Transverse colon (tissue), 4 donors: ENCODE results near the gene LYPD4. TPM values are rescaled to one million over a fixed set of nuclear protein-coding genes. Genes with fewer than 3 reads are reported as not detected.
A peak's percentile ranks its signal among the peaks of the same experiment; 100 is the strongest.

ENCODE experiments used
- DNase-seq: peaks from one replicate; pipeline ENCODE4 v3.0.0-alpha.2; 2019
- H3K27ac ChIP-seq, 4 donors: fragments of 200-600 bp; sonication (generic); 2 replicates each; pipeline ENCODE4 v1.5.1; 2016 to 2018; ENCODE audit warnings: inconsistent platforms in 4 of 4
- H3K27me3 ChIP-seq: fragments of 200-600 bp; sonication (generic); 2 replicates; pipeline ENCODE4 v1.5.1; 2017; ENCODE audit warnings: inconsistent platforms
- H3K36me3 ChIP-seq, 4 donors: fragments of 200-600 bp; sonication (generic); 2 replicates each; pipeline ENCODE4 v1.5.1; 2017 to 2019; ENCODE audit warnings: inconsistent platforms in 4 of 4
- H3K4me1 ChIP-seq, 4 donors: fragments of 200-600 bp; sonication (generic); 2 replicates each; pipeline ENCODE4 v1.5.1; 2017 to 2020; ENCODE audit warnings: inconsistent platforms in 4 of 4
- H3K4me3 ChIP-seq, 4 donors: fragments of 200-600 bp; sonication (generic); 1 replicate in 1 of 4; 2 replicates in 3 of 4; pipeline versions ENCODE4 v1.5.1 to v1.6.1; 2017 to 2019; ENCODE audit warnings: inconsistent platforms in 4 of 4
- H3K9me3 ChIP-seq, 2 donors: fragments of 200-600 bp; sonication (generic); 2 replicates each; pipeline ENCODE4 v1.5.1; 2017 to 2019; ENCODE audit warnings: inconsistent platforms in 2 of 2
- EP300 ChIP-seq: sonication (generic); formaldehyde crosslinking; IDR thresholded peaks from one replicate; pipeline ENCODE4 v1.6.1; 2017; ENCODE audit warnings: antibody characterized with exemption, low read depth
- POLR2A ChIP-seq: fragments of 450-650 bp; IDR thresholded peaks from one replicate; pipeline ENCODE4 v1.6.1; 2016; ENCODE audit warnings: antibody characterized with exemption, mild to moderate bottlenecking, moderate library complexity
- POLR2AphosphoS5 ChIP-seq, 3 donors: sonication (generic); formaldehyde crosslinking; IDR thresholded peaks; one replicate each; pipeline ENCODE4 v1.6.1; 2016; ENCODE audit warnings: antibody characterized with exemption in 3 of 3
- WGBS, 2 donors: methylation state at CpG; one replicate each; pipeline ENCODE4 v1.1.5; 2018; ENCODE audit warnings: low coverage in 1 of 2; 5-methylcytosine and 5-hydroxymethylcytosine counted together
- in situ Hi-C, 4 donors: fragments of 200-750 bp; cut with MboI; loops; one replicate each; pipeline versions ENCODE4 v1.15.0 to v1.15.1; 2017; ENCODE audit warnings: low sequenced_read_pairs in 3 of 4, low pct_ligation_motif_present in 1 of 4, low pct_unique_long_range_greater_than_20kb in 1 of 4
- intact Hi-C: fragments of 100-400 bp; cut with DNase I; formaldehyde crosslinking; loops from one replicate; pipeline ENCODE4 v1.15.1; 2023; ENCODE audit warnings: low total_unique reads
- total RNA-seq, 4 donors: library from RNA; depleted of rRNA; stranded (reverse); fragments of >200 nt; gene quantifications; one replicate each; pipeline ENCODE4 v1.1.0, GENCODE V29; 2016
- TF ChIP-seq, protein P1 (sequence below), 5 experiments: fragments of 200-600 bp in 3 of 5; fragments of 450-650 bp in 2 of 5; sonication (generic) in 3 of 5; IDR thresholded peaks; 1 replicate in 2 of 5; 2 replicates in 3 of 5; pipeline ENCODE4 v1.5.1; 2016 to 2017; ENCODE audit warnings: antibody characterized with exemption in 5 of 5, inconsistent platforms in 3 of 5, mild to moderate bottlenecking in 2 of 5, moderate library complexity in 1 of 5

Gene LYPD4
- total RNA-seq, 4 donors from 2014 or later: not detected

DNA sequence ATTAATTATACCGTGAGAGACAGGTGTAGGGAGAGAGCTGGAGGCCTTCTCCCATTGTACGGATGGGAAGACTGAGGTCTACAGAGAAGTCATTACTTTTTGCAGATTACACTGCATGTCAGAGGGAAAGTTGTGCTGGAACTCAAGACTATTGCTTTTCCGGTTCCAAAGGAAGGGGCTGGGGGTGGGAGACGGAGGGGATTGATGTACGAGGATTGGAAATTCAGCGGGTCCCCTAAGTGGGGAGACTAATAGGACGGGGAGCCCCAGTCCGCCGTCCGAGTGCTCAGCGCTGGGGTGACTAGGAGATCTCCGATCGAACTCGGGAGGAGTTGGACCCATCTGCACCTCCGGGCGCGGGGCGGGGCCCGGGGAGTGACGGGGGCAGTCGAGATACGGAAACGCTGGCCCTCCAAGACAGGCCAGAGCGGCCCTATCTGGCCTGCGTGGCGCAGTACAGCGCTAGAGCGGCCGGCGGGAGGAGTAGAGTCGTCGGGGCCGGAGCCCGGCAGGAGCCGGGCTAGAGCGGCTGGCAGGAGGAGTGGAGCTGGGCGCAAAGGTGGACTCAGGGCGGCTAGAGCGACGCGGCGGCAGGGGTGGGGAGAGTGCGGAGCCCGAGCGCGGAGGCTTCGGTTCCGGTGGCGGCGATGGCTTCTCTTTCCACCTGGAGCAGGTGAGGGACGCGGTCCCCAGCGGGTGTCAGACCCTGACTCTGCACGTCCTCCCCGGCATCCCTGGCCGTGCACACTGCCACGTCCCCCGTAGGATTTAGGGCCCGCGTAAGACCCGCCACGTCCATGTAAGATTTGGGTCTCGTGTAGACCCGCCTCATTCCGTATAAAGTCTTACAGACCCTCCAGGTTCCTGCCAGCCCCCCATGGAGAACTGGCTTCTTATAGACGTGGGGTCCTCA lies 39.6 kb upstream of the LYPD4 start:
- 0 to 10% methylated on average over 2 to 23 of the region's 66 CpGs for WGBS, 2 donors
- Histone ChIP-seq H3K4me3 (peak overlapping the region; percentile 46 to 99 (median 79)), H3K27me3 (no peaks in the 10 kb centered on the region), H3K9me3 (no peaks in the 10 kb centered on the region), H3K27ac (peak overlapping the region; percentile 82 to 91 (median 87)), H3K36me3 (peaks cover 0 to 2% (median 0%) of the 10 kb centered on the region in 4 donors), H3K4me1 (peaks cover 23 to 45% (median 38%) of the 10 kb centered on the region in 4 donors)
- in situ Hi-C loops: no loop called here
- DNase-seq: peak; percentile 97
- TF ChIP-seq POLR2AphosphoS5 (IDR thresholded peaks at IDR 0.05) (peak; percentile 85 to 94 (median 86)), POLR2A (peak; percentile 91), EP300 (no peak)
- TF ChIP-seq, protein P1, sequence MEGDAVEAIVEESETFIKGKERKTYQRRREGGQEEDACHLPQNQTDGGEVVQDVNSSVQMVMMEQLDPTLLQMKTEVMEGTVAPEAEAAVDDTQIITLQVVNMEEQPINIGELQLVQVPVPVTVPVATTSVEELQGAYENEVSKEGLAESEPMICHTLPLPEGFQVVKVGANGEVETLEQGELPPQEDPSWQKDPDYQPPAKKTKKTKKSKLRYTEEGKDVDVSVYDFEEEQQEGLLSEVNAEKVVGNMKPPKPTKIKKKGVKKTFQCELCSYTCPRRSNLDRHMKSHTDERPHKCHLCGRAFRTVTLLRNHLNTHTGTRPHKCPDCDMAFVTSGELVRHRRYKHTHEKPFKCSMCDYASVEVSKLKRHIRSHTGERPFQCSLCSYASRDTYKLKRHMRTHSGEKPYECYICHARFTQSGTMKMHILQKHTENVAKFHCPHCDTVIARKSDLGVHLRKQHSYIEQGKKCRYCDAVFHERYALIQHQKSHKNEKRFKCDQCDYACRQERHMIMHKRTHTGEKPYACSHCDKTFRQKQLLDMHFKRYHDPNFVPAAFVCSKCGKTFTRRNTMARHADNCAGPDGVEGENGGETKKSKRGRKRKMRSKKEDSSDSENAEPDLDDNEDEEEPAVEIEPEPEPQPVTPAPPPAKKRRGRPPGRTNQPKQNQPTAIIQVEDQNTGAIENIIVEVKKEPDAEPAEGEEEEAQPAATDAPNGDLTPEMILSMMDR (IDR thresholded peaks at IDR 0.05): peak in 1 of 5 experiments; percentile 18
- intact Hi-C loops: no loop called here

DNA sequence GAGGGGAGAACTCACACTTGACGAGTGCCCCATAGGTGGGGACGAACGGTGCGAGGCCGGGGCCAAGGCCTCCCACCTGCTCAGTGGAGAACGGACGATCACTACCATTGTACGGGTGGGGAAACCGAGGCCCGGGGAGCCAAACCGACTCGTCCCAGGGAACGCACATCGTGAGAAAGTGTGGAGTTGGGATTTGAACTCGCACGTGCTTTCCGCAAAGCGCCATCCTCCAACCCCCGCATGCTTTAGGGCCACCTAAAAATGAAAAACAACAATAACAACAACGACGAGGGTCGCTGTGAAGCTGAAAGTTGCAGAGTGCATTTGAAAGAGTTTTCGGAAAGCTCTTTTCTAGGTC lies 39.0 kb upstream of the LYPD4 start:
- no peak for DNase-seq
- peak overlapping the region; percentile 46 to 99 (median 79) for H3K4me3 ChIP-seq
- in situ Hi-C loops: no loop called here
- TF ChIP-seq, protein P1 (IDR thresholded peaks at IDR 0.05): no peak
- TF ChIP-seq POLR2AphosphoS5 (IDR thresholded peaks at IDR 0.05): no peak
- TF ChIP-seq EP300: no peak
- no peak for TF ChIP-seq POLR2A
- no peaks in the 10 kb centered on the region for H3K36me3 ChIP-seq
- WGBS, 2 donors: 0 to 2% methylated on average over 11 to 16 of the region's 23 CpGs
- no peaks in the 10 kb centered on the region for H3K9me3 ChIP-seq
- intact Hi-C loops: no loop called here
- no peaks in the 10 kb centered on the region for H3K27me3 ChIP-seq
- peaks cover 23 to 45% (median 38%) of the 10 kb centered on the region in 4 donors for H3K4me1 ChIP-seq
- peak overlapping the region; percentile 82 to 91 (median 87) for H3K27ac ChIP-seq

DNA sequence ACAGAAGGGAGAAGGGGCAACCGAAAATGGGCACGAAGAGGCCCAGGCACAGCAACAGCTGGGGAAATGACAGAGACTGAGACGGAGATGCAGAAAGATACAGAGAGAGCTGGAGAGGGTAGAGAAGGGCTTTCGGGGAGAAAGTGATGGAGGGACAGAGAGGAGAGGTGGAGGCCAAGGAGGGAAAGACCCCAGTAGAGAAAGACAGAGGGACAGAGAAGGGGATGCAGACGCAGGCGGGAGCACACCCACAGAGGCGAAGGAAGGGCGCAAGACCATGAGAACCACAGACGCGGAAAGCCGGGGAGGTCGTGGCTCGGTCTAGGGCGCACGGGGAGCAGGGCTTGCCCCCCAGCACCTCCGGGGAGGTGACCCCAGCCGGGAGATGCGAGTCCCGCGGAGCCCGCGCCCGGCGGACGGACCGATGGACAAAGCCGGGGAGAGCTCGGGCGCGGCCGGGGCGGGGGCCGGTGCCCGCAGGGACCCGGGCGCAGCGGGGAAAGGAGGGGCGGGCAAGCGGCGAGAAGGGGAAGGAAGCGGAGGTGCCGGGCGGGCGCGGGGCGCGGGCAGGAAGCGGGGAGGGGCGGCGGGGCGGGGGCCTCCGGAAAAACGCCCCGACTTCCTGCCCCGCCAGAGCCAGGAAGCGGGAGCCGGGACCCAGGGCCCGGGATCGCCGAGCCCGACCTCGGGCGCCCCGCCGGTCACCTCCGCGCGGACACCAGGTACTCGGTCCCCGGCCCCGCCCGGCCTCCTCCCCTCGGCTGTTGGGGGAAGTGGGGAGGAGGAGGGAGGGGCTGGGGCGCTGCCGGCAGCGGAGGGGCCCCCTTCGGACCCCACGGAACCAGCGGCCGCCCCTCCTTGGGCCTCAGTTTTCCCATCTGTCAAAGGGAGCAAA lies 38.3 kb upstream of the LYPD4 start, which contains the start of gene ARHGEF1:
ARHGEF1 (plus strand) TSS at position 617 of the 895 bp plus-strand sequence. CDS start 4,899 bp downstream, outside the sequence.
- TF ChIP-seq, protein P1 (IDR thresholded peaks at IDR 0.05): no peak
- TF ChIP-seq POLR2AphosphoS5 (IDR thresholded peaks at IDR 0.05) (peak in 2 of 3 donors; percentile 36 to 66), POLR2A (peak; percentile 54)
- Histone ChIP-seq H3K4me3 (peak within 1 kb of the TSS; percentile 46 to 99 (median 79)), H3K9me3 (no peaks in the 10 kb centered on the region), H3K4me1 (peaks cover 23 to 43% (median 37%) of the 10 kb centered on the region in 4 donors), H3K36me3 (no peaks in the 10 kb centered on the region), H3K27me3 (no peaks in the 10 kb centered on the region), H3K27ac (peak within 1 kb of the TSS; percentile 82 to 91 (median 87))
- intact Hi-C loops (no loop called here), in situ Hi-C loops (no loop called here)
- WGBS, 2 donors: 2 to 15% methylated on average over 6 to 46 of the region's 80 CpGs
- peak; percentile 75 for DNase-seq

DNA sequence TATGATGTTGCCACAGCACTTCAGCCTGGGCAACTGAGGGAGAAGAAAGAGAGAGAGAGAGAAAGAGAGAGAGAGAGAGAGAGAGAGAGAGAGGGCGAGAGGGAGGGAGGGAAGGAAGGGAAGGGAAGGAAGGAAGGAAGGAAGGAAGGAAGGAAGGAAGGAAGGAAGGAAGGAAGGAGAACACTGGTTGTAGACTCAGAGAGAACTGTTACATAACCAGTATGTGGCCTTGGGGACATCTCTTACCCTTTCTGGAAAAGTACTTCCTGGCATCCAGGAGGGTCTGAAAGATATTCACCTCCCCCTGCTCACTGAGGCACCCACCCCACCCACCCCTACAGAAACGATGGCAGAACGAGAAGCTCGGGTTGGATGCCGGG lies 35.8 kb upstream of the LYPD4 start:
- no peaks in the 10 kb centered on the region for H3K9me3 ChIP-seq
- intact Hi-C loops (no loop called here), in situ Hi-C loops (no loop called here)
- no peaks in the 10 kb centered on the region for H3K27me3 ChIP-seq
- TF ChIP-seq POLR2A (no peak), EP300 (no peak), POLR2AphosphoS5 (IDR thresholded peaks at IDR 0.05) (no peak)
- TF ChIP-seq, protein P1 (IDR thresholded peaks at IDR 0.05): no peak
- H3K36me3 ChIP-seq: no peaks in the 10 kb centered on the region
- peaks cover 7 to 20% (median 16%) of the 10 kb centered on the region in 4 donors for H3K4me1 ChIP-seq
- H3K4me3 ChIP-seq: no peak overlapping the region
- no peak for DNase-seq
- H3K27ac ChIP-seq: no peak overlapping the region
- WGBS, 2 donors: 73% methylated on average over 5 of the region's 5 CpGs; no CpG with 5 or more reads in 1 of the 2 donors
